ENCODE results near the gene AKNA.

DNA sequence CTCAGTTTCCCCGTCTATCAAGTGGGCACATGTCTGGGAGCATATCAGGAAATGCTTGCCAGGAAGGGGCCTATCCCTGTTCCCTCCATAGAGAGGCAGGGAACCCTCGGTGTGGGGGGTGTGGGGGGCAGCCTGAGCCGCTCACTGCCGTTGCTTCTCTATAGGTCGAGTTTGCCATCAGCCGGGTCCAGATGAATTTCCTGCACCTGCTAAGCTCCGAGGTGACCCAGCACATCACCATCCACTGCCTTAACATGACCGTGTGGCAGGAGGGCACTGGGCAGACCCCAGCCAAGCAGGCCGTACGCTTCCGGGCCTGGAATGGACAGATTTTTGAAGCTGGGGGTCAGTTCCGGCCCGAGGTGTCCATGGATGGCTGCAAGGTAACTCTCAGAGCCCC lies 78.7 kb downstream of the AKNA start:
- no peak for TF ChIP-seq POLR2A (IDR thresholded peaks at IDR 0.05; ENCODE audit: low read depth)
- no peak for TF ChIP-seq CTCF (IDR thresholded peaks at IDR 0.05)
